Measurements from ENCODE around the gene SPINT3. TPM values are rescaled to one million over a fixed set of nuclear protein-coding genes. Genes with fewer than 3 reads are reported as not detected.

SPINT3 gene
- total RNA-seq, 1 donor from 2014 or later = not detected

Small RNAs within 50 kb of the gene (small RNA-seq; reads per million reads assigned to genes)
- gene AL031663.1 (not detected), gene HSPD1P21 (not detected), gene RNA5SP485 (not detected)

Other genes starting within 250 kb of the SPINT3 start
- not detected for gene RBPJL, start 208.8 kb downstream of the SPINT3 start, total RNA-seq
- not detected for gene MATN4, start 207.3 kb downstream of the SPINT3 start, total RNA-seq
- 1.9 TPM for gene SDC4, start 167.2 kb downstream of the SPINT3 start, total RNA-seq
- 23.4 TPM for gene SYS1, start 152.5 kb downstream of the SPINT3 start, total RNA-seq
- gene TP53TG5, start 137.3 kb downstream of the SPINT3 start, total RNA-seq = not detected
- 5.9 TPM for gene DBNDD2, start 107.3 kb downstream of the SPINT3 start, total RNA-seq
- gene PIGT, start 99.5 kb downstream of the SPINT3 start, total RNA-seq = 12.0 TPM
- gene WFDC2, start 45.9 kb downstream of the SPINT3 start, total RNA-seq = 3.4 TPM
- gene WFDC6, start 23.9 kb upstream of the SPINT3 start, total RNA-seq = not detected
- gene EPPIN, start 31.8 kb upstream of the SPINT3 start, total RNA-seq = not detected
- not detected for gene WFDC8, start 63.7 kb upstream of the SPINT3 start, total RNA-seq
- gene WFDC10A, start 114.1 kb upstream of the SPINT3 start, total RNA-seq = not detected
- gene WFDC9, start 115.7 kb upstream of the SPINT3 start, total RNA-seq = not detected
- not detected for gene WFDC11, start 154.6 kb upstream of the SPINT3 start, total RNA-seq
- not detected for gene WFDC13, start 186.4 kb upstream of the SPINT3 start, total RNA-seq
- not detected for gene WFDC10B, start 189.4 kb upstream of the SPINT3 start, total RNA-seq
- gene SPINT4, start 206.7 kb upstream of the SPINT3 start, total RNA-seq = not detected